GM12864 (cell line): ENCODE measurements around the gene PLXDC1.

Experiments used
- DNase-seq: peaks from one replicate; pipeline ENCODE4 v3.0.0-alpha.2; 2011; ENCODE audit warnings: low read depth
- H3K4me3 ChIP-seq: 2 replicates; pipeline ENCODE4 v1.5.1; 2011; ENCODE audit warnings: mild to moderate bottlenecking, low read depth, low read length, control low read depth
- CTCF ChIP-seq: IDR thresholded peaks from 2 replicates; pipeline ENCODE4 v1.5.1; 2011; ENCODE audit warnings: low read depth, mild to moderate bottlenecking, moderate library complexity, low read length, control low read depth, inconsistent platforms; ENCODE audit errors: missing control alignments

The PLXDC1 gene

GRCh38 chr17:39107973-39108372, 43.5 kb downstream of the PLXDC1 start:
- TF ChIP-seq CTCF, result no peak
- no peak overlapping the region for H3K4me3 ChIP-seq
- DNase-seq, result no peak

DNA sequence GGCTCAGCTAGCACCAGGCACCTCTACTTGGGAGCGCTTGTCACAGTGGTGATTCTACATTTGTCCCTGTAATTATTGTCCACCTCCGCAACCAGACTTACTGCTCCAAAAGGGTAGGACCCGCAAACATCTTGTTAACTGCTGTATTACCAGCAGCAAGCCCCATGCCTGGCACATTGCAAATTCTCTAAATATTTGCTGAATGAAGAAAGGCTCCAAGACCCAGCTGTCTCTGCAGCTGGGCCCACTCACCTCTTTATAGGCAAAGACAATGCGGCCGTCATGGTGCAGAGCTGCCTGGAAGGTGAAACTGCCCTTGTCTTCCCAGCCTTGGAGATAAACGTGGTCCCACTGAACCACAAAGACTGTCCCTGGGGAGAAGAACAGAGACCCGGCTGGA, 44.3 kb downstream of the PLXDC1 start:
- no peak for DNase-seq
- no peak overlapping the region for H3K4me3 ChIP-seq
- no peak for TF ChIP-seq CTCF

DNA sequence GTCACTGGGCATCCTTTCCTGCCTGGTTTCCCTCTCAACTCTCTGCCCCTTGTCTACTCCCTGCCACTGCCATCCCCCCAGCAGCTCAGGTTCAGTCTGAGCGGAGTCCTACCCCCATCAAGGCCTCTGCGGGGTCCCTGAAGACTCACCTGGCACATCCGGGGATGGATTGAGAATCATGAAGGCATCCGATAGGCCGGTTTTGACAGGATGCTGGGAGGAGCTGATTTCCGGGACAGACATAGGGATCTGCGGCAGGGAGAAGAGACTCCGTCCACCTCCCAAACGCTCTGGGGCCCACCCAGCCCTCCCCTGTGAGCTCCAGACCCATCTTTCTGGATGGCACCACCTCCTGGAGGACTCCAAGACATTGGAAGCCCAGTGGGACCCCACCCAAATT, 45.7 kb downstream of the PLXDC1 start:
- H3K4me3 ChIP-seq, result no peak overlapping the region
- TF ChIP-seq CTCF, result no peak
- no peak for DNase-seq

DNA sequence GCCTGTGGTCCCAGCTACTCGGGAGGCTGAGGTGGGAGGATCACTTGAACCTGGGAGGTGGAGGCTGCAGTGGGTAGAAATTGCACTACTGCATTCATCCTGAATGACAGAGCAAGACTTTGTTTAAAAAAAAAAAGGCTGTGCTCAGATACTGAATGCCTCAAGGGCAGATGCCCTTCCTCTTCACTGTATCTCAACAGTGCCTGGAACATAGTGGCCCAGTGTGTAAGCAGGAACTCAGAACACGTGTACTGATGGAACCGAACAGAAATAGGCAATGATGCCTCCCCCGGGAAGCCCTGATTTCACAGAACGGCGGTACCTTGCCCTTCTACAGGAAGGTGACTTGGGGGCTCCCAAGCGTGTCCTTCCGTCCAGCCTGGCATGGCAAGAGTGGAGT, 46.8 kb downstream of the PLXDC1 start:
- TF ChIP-seq CTCF, result no peak
- no peak for DNase-seq
- H3K4me3 ChIP-seq, result no peak overlapping the region

DNA sequence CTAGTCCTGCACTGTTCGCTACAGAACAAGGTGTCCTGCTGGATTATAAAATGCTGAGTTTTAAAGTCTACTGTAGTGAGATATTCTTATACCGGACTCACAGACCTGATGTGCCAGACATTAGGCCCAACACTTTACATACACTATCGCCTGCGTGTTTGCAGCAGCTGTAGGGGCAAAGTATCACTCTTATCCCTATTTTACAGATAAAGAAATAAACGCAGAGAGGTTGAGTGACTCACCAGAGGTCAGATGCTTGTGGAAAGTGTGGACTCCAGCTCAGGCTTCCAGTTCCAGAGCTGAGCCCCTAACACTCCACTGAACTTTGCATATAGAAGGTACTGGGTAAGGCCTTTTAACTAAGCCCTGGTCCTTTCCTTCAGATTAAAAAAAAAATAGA, 47.4 kb downstream of the PLXDC1 start:
- no peak for TF ChIP-seq CTCF
- no peak overlapping the region for H3K4me3 ChIP-seq
- no peak for DNase-seq

DNA sequence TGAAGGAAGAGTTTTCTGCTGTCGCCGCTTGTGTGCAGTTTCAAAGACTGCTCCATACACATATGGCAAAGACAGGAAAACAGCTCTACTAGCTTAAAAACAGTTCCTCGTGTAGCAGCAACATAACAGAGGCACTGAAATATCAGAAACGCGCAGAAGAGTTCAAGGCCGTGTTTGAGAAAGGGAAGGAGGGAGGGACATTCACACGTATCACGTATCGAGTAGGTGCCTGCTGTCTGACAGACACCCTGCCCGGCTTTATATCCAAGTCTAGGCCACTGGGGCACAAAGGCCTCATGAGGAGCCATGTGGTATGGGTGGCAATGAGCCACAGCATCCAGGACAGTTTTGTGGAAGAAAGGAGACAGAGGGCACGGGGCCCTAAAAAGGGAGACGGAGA, 50.3 kb downstream of the PLXDC1 start:
- DNase-seq, result no peak

More for the DNA sequence above, 50.3 kb downstream of the PLXDC1 start:
- H3K4me3 ChIP-seq, result no peak overlapping the region
- TF ChIP-seq CTCF, result no peak
